ENCODE measurements around the gene P2RY2. TPM values are rescaled to one million over a fixed set of nuclear protein-coding genes. Genes with fewer than 3 reads are reported as not detected.

Gene P2RY2
- total and polyA plus RNA-seq, 9 of the 15 experiments (the other 6 are each of a cell fraction or from before 2014, with no cell fraction given): not detected

GRCh38 chr11:73201249-73201648 lies 16.8 kb upstream of the P2RY2 start:
- no peaks in the 10 kb centered on the region for H3K9me3 ChIP-seq (replicated peaks; ENCODE audit: control insufficient read depth, insufficient read depth, low read depth, low read length)
- POLR2A ChIA-PET: no interaction called here
- no peaks in the 10 kb centered on the region for H3K36me3 ChIP-seq (ENCODE audit: control insufficient read depth, insufficient read depth, low read length)
- no peak overlapping the region; the same call in 1 of the 2 replicates for H3K4me2 ChIP-seq (ENCODE audit: insufficient read depth, low read length)
- no peaks in the 10 kb centered on the region for H3K9me1 ChIP-seq (ENCODE audit: control insufficient read depth, insufficient read depth, low read length)
- DNase-seq (ENCODE audit: extremely low read depth in 1 of 4, low spot score in 3 of 4) (no peak), ATAC-seq (no peak), FAIRE-seq (no peak)
- H3K4me3 ChIP-seq: no peak overlapping the region
- CTCF ChIA-PET (ENCODE audit: low intra/inter-chr PET ratio): no interaction called here
- WGBS (ENCODE audit: insufficient coverage, low coverage, missing lambda C conversion rate): 41% methylated on average over 6 of the region's 6 CpGs
- peak overlapping the region in 1 of 2 experiments; percentile 31; a peak in 2 of 4 replicates for H3K9ac ChIP-seq (ENCODE audit: insufficient read depth in 1 of 2, low read depth in 2 of 2, low read length in 2 of 2)
- peaks cover 8 to 19% of the 10 kb centered on the region in 2 experiments; a peak in 4 of 5 replicates for H3K27me3 ChIP-seq (ENCODE audit: control insufficient read depth in 2 of 2, insufficient read depth in 2 of 2, low read length in 2 of 2)
- no peak overlapping the region for H2AFZ ChIP-seq (ENCODE audit: low read depth, low read length)
- H3K4me1 ChIP-seq (replicated peaks in 1 of 2; ENCODE audit: control insufficient read depth in 2 of 2, insufficient read depth in 2 of 2, low read length in 2 of 2): peaks cover 10% of the 10 kb centered on the region in 2 experiments; a peak in 4 of 5 replicates
- H4K20me1 ChIP-seq (replicated peaks; ENCODE audit: control insufficient read depth, insufficient read depth, low read length): no peaks in the 10 kb centered on the region
- in situ Hi-C loops (cut with MboI) (no loop called here), intact Hi-C loops (cut with micrococcal nuclease) (no loop called here)
- no peaks in the 10 kb centered on the region for H3K79me2 ChIP-seq (ENCODE audit: control insufficient read depth, insufficient read depth, low read length)
- no peak for TF ChIP-seq TCF15 (CRISPR knock-in tag; IDR thresholded peaks at IDR 0.05)
- no peak for TF ChIP-seq NR2C2 (CRISPR knock-in tag; IDR thresholded peaks at IDR 0.05)
- no peak for TF ChIP-seq NR2C2 (tag; IDR thresholded peaks at IDR 0.05)
- no peak for TF ChIP-seq ZNF79 (CRISPR knock-in tag; IDR thresholded peaks at IDR 0.05; ENCODE audit: low read depth)
- no peak for TF ChIP-seq HOXB6 (CRISPR knock-in tag; IDR thresholded peaks at IDR 0.05; ENCODE audit: borderline replicate concordance)
- TF ChIP-seq DDX20 (tag; IDR thresholded peaks at IDR 0.05; ENCODE audit: low read depth): no peak
- no peak for TF ChIP-seq ZBED1 (IDR thresholded peaks at IDR 0.05)
- TF ChIP-seq CBX2 (IDR thresholded peaks at IDR 0.05; ENCODE audit: insufficient read depth, low read length, poor library complexity, severe bottlenecking): no peak
- no peak for TF ChIP-seq XRCC3 (IDR thresholded peaks at IDR 0.05)
- TF ChIP-seq ESRRB (CRISPR knock-in tag; IDR thresholded peaks at IDR 0.05; ENCODE audit: borderline replicate concordance): no peak
- no TSS peak for BruUV-seq (replicated peaks)
- no peak overlapping the region for H3K27ac ChIP-seq (ENCODE audit: extremely low read depth, low read depth, low read length)

Data from K562 (cell line).